HG02943 (cell line): Measurements from ENCODE around the gene PPP2R5D.
"Not testable (repeated sequence)": the region's sequence is repeated elsewhere in the genome, so short reads cannot be mapped to it uniquely, and the experiment has no call there.

ENCODE experiments used
- ATAC-seq: cut with Tn5 transposase; IDR thresholded peaks from one replicate; pipeline ENCODE4 v1.9.1; 2021; ENCODE audit warnings: mild to moderate bottlenecking, low read depth, moderate library complexity; ENCODE audit not compliant: unreplicated experiment

The PPP2R5D gene

DNA sequence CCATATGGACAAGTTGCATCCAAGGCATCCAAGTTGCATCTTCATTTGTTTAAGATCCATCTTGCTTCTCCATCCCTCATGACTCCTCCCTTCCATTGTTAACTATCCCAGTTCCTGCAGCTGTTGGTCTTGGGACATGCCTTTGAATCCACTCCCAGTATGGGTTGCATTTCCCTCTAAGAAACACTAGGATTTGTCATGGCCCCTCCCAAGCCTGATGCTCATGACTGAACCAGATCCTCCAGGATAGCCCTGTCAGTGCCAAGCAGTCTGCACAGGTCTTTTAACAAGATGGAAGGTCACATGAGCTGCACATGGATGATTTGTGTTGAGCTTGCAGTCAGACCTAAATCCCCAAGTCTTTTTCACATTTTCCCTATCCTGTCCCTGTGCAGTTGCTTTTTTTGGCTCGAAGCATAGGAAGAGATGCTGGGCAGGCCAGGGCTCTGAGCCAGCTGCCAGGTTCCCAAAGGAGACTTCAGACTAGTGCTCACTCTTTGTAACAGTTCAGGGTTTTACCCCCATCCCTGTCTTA, 4.2 kb downstream of the PPP2R5D start:
- no peak for ATAC-seq

DNA sequence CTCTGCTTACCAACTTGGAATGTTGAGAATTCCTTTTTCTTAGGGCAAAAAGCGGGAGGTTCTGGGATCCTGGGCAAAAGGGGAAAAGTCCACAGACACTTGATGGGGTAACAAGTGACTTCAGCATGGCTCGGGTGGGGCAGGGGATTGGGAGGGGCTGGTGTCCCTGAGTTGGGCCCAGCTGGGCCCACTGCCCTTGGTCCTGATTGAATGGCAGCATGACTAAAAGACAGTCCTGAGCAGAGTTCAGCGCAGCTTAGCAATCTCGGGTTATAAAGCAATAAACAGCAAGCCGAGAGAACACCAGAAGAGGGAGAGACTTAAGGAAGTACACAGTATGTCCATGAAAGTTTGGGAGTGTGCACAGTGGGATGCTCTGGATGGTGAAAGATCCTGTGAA, 5.6 kb downstream of the PPP2R5D start:
- ATAC-seq = no peak

DNA sequence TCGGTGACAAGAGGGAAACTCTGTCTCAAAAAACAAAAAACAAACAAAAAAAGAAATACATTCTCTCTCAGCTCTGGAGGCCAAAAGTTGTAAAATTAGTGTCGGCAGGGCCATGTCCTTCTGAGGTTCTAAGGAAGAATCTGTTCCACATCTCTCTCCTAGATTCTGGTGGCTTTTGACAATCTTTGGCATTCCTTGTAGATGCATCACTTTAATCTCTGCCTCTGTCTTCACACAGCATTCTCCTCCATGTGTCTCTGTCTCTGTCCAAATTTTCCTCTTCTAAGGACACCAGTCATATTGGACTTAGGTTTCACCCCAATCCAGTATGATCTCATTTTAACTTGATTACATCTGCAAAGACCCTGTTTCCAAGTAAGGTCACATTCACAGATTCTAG, 9.1 kb downstream of the PPP2R5D start:
- no peak for ATAC-seq

DNA sequence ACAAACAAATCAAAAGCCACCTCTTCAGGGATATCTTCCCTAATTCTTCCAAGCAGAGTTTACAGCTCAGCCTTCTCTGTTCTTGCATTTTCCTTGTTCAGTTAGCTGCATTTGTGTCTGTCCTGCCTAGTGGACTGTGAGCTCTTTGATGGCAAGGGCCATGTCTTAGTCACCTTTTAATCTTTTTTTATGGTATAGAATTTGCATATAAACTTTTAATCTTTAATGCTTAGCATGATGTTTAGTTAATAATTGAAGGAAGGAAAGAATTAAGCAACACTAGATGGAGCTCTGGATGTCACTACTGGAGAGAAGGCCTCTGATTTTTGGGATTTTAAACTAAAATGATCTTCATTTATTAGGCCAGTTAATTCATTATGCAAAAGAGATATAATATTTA, 12.1 kb downstream of the PPP2R5D start:
- ATAC-seq = no peak

DNA sequence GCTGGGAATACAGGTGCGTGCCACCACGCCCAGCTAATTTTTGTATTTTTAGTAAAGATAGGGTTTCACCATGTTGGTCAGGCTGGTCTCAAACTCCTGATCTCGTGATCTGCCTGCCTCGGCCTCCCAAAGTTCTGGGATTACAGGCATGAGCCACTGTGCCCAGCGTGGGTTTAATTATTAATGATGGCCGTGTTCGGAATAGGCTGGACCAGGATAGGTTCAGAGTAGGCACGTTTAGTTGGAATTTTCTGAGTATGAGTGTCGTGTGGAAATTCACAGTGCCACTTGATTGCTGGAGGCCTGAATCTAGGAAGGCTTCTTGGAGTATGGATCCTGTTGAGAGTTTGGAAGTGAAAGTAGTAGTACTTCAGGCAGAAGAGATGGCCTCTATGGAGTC, 13.8 kb downstream of the PPP2R5D start:
- not testable (repeated sequence) for ATAC-seq

DNA sequence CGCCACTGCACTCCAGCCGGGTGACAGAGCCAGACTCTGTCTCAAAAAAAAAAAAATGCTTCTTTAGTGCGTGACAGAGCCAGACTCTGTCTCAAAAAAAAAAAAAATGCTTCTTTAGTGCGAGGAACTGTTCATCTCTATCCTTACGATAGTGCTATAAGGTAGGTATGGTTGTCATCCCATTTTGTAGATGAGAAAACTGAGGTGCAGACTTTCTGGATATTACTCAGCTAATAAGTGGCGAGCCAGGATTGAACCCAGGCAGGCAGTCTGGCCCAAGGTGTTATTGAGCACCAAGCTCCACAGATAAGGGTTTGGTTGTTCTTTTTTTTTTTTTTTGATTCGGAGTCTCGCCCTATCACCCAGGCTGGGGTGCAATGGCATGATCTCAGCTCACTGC, 17.5 kb downstream of the PPP2R5D start:
- no peak for ATAC-seq

DNA sequence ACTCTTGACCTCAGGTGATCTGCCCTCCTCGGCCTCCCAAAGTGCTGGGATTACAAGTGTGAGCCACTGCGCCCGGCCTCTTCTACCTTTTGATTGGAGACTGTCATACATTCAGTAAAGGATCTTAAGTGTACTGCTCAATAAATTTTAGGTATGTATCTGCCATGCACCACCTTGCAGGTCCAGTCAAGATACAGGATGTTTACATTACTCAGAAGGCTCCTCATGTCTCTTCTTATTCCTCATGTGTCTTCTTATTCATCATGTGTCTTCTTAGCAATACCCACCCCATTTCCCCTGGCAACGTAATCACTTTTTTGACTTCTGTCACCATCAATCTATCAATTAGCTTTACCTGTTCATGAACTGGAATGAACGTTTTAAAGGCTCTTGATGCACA, 21.5 kb downstream of the PPP2R5D start:
- no peak for ATAC-seq

DNA sequence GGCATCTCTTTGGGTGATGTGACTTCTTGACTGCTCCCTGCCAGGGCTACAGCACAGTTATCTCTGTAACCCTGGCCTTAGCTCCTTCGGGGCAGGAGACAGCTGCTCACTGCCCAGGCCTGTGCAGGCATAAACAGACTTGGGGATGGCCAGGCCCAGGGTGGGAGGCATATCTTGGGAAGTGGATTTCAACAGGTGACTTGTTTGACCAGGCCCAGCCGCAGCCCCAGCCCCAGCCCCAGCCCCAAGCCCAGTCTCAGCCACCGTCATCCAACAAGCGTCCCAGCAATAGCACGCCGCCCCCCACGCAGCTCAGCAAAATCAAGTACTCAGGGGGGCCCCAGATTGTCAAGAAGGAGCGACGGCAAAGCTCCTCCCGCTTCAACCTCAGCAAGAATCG, 21.9 kb downstream of the PPP2R5D start:
- no peak for ATAC-seq

DNA sequence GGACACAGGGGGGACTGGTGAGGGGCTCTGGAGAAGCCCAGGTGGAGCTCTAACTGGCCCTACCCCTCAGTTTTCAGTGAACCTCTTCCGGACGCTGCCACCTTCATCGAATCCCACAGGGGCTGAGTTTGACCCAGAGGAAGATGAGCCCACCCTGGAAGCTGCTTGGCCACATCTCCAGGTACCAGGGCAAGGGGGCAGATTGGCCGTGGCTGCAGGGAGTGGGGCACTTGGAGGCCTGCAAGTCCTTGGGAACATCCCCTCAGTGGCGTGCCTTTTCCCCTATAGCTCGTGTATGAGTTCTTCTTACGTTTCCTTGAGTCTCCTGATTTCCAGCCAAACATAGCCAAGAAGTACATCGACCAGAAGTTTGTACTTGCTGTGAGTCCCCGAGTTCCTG, 22.8 kb downstream of the PPP2R5D start:
- ATAC-seq = no peak

DNA sequence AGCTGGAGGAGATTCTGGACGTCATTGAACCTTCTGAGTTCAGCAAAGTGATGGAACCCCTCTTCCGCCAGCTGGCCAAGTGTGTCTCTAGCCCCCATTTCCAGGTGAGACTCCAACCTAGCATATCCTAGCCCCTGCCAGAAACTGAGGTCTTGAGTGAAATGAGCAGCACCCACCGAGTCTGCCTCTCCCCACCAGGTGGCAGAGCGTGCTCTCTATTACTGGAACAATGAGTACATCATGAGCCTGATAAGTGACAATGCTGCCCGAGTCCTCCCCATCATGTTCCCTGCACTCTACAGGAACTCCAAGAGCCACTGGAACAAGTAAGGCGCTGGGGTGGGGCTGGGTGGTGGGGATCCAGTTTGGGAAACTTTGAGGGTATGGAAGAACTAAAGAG, 24.8 kb downstream of the PPP2R5D start:
- ATAC-seq = no peak

DNA sequence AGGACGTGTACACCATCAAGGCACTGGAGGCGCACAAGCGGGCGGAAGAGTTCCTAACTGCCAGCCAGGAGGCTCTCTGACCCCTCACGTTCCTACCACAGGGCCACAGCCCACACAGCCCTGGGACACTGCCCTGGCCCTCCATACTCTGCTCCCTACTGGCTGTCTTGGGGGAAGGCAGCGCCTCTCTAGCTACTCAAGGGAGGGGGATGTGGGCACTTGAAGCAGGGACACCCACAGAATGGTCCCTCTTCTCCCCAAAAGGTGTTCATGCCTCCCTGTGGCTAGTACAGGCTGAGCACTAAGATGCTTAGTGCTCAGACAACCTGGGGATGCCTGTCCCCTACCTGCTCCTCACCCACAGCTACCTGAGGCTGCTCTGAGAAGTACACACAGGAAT, 26.8 kb downstream of the PPP2R5D start:
- no peak for ATAC-seq

DNA sequence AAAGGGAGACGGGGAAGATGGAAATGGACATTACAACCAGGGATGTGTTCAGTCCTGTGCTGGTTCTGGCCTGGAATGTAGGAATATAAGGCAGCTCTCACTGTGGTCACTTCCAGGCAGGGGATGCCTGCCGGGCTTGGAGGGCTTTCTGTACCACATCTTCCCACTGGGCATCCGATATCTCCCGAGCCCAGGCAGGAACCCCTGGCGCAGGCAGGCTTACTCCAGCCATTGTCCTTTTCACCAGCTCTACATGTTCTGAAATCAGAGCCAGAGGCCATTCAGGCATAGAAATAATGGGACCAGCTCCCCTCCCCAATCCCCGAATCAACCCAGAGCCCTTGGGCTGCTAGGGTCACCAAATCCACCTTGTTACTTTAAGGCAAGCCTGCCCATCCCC, 28.0 kb downstream of the PPP2R5D start:
- no peak for ATAC-seq

DNA sequence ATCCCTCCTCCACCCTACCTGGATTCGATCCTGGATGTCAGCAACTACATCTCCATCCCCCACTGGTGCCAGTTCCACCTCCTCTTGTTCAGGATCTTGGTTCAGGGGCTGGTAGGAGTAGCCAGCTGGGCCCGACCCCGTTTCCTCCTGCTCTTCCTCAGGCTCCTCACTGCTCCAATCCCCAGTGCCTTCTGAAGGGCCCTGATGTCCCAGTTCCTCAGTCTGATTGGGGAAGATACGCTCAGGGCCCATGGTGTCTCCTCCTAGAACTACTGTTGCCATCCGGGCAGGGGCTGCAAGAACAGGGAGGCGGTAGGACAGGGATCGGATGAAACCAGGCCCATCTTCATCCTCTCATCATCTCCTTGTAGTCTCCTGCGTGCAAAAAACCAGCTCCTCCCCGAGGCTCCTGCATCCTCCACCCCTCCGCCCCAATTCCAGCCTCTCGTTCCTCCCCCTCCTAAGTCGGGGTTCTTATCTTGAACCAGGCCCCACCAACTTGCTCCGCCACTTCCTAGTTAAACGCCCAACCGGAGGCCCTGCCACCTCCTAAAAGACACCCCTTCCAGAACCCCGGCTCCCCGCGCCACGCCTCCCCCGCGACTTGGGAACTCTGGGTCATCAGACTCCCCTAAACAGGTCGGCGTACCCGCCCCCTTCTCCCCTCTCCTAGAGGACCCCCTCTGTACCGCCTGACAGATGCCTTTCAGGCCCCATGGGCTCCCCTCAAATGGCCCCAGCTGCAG, 28.9 kb downstream of the PPP2R5D start:
- ATAC-seq = no peak

DNA sequence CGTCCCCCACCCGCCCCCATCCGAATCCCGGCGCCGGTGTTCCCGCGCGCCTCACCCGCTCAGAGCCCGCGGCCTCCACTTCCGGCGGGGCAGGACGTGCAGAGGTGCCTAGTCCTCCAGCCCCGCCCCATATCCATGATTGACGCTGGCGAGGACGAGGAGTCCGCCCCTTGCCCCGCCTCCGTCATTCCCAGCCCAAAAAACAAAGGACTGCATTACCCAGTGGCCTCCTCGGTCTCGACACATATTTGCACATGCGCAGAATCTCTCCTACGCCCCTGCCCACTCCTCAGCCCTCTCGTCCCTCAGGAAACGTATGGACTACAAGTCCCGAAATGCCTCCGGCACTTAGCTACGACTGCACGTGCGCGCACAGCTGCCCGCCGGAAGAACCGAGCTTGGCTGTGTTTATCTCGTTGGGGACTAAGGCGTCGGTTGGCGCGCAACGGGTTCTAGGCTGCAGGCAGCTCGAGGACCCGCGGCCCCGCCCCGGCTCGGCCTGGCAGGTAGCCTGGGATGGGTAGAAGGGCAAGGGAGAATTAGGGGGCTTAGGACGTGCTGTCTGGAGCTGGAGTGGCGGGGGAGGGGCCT, 29.6 kb downstream of the PPP2R5D start, which contains the start of the genes KLHDC3 and MEA1:
TSS of gene KLHDC3 (plus strand) at position 407 of the 591 bp plus-strand sequence. CDS start 2,944 bp downstream, outside the sequence.
TSS of gene MEA1 (minus strand) at position 104 of the 591 bp plus-strand sequence. CDS start 133 bp downstream, outside the sequence.
- ATAC-seq = peak; percentile 93

DNA sequence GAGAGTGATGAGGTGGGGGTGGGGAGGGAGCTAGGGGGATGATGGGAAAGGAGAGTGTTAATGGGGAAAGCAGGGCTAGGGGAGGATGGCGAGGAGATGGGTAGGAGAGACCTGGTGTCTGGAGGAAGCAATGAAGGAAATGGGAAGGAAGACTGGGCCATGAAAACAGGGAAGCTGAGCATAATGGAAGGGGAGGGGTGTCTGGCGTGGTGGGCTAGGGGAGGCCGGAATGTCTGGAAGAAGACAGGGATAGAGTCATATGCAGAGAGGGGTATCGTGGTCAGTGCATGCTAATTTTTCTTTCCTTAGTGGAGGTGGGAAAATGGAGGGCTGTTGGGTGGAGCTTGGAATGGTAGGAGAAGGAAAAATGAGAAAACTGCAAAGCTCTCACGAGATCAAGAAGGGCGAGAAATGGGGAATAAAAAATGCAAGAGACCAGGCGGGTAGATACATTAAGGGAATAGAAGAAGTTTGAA, 30.1 kb downstream of the PPP2R5D start:
- ATAC-seq = no peak

DNA sequence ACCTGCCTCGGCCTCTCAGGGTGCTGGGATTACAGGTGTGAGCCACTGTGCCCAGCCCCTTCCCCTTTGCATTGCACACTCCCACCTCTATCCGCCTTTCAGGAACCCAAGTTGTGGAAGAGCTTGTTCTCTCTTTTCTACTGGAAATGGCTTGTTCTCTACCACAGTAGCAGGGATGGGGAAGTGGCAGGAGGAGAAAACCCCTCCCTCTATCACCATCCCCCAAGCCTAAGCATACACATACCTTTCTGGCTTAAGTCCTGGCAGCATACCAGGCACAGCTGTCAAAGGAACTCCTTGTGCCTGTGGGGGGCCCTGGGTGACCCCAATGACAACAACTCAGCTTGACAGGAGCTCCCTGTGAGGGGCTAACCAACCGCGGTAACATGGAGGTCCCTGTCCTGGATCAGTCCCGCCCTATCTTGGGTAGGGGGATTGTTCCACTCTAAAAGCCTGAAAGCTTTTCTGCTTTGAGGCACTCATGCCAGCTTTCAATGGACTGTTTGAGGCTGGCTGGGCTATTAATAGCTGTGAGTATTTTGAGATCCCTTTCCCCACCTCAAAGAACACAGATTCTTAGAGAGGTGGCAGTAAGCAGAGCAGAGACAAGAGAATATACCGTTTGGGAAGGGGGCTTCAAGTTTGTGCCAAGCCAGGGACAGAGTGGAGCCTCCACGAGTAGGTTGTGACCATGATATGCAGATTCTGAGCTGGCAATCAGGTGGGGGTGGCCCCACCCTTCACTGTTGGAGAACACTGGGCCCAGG, 32.0 kb downstream of the PPP2R5D start:
- no peak for ATAC-seq

DNA sequence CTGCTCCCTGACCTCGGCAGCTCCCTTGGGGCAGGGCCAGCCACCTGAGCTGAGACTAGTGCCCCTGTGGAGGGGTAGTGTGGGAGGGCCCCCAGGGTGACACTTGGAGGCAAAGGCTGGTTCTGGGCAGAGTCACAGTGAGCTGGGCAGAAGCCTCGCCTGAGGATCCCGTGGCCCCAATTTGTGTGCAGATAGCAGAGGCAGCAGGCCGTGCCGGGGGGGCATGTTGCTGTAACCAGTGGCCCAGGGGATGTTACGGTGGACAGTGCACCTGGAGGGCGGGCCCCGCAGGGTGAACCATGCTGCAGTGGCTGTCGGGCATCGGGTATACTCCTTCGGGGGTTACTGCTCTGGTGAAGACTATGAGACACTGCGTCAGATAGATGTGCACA, 32.6 kb downstream of the PPP2R5D start:
- no peak for ATAC-seq

DNA sequence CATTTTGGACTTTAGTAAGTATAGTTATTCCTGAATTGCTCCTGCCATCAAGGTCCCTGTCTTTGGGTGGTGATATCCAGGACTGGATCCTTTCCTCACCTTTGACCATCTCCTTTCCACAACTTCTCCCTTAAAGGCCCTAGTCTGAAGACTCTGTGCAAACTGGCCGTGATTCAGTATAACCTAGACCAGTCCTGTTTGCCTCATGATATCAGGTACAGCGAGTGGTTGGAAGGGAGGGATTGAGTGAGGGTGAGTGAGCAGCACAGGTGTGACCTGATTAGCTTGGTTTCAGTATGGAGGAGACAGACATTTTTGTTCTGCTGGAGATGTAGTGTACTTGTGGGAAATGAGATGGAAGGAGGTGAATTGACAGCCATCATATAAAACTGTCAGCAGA, 34.8 kb downstream of the PPP2R5D start:
- ATAC-seq = no peak

DNA sequence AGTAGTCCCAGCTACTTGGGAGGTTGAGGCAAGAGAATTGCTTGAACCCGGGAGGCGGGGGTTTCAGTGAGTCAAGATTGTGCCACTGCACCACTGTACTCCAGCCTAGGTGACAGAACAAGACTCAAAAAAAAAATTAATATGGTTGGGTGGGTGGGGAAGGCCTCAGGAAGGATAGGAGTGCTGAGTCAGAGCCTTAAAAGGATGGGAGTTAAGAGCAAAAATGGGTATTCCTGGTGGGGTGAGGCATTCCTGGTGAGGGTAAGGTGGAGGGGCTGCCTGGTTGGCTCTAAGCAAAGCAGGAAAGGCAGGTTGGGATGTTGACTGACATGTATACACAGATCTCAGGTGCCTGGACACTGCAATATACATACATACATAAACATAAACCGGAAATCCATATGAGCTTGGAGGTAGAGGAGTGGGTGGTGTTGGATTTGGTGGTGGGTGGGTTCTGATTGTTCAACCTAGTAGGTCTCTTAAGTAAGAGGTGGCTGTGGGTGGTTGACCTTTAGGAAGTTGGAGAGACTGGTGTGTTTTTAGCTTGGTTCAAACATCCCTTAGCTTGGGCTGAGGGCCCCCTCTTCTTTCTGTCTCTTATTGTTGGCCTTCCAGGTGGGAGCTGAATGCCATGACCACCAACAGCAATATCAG, 35.8 kb downstream of the PPP2R5D start:
- no peak for ATAC-seq

DNA sequence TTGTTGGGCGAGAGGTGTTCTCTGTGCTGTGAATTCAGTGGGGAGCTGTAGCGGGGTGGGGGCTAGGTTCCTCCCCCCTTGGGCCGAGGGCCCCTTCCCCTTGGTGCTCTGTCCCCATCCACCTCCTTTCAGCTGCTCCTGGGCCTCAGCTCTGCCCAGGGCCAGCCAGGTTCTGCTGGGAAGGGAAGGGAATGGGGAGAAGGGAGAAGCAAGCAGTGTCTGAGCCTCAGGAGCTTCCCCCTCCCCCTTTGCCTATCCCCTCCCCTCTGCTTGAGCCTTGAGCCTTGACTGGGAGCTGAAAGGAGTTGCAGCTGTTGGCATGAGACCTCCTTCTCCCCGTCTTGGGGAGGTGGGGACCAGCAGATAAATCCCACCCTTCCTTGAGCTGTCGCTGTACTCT, 36.5 kb downstream of the PPP2R5D start:
- ATAC-seq = no peak
